Motor neuron (in vitro differentiated cells): ENCODE measurements around the gene HBS1L. TPM values are rescaled to one million over a fixed set of nuclear protein-coding genes. Genes with fewer than 3 reads are reported as not detected.

Experiments used
- ATAC-seq, 8 experiments: fragments of 200-7000 bp; cut with Tn5 transposase; replicated peaks in 6 of 8; 2 replicates each; pipeline ENCODE4 v1.8.0; 2021; ENCODE audit warnings: mild to moderate bottlenecking in 8 of 8, moderate library complexity in 8 of 8
- H3K27ac ChIP-seq, 2 donors: fragments of 250-450 bp; sonication (Bioruptor Pico); 2 replicates each; pipeline ENCODE4 v1.9.0; 2021; ENCODE audit warnings: antibody characterized with exemption in 2 of 2, mild to moderate bottlenecking in 2 of 2, moderate library complexity in 1 of 2
- H3K4me1 ChIP-seq, 2 donors: fragments of 250-450 bp; sonication (Bioruptor Pico); replicated peaks in 1 of 2; 2 replicates each; pipeline ENCODE4 v1.6.1; 2021; ENCODE audit warnings: antibody characterized with exemption in 2 of 2, mild to moderate bottlenecking in 2 of 2, moderate library complexity in 1 of 2
- H3K4me3 ChIP-seq, 5 donors: fragments of 250-450 bp; sonication (Bioruptor Pico); 2 replicates each; pipeline ENCODE4 v1.9.0; 2021; ENCODE audit warnings: antibody characterized with exemption in 5 of 5, mild to moderate bottlenecking in 5 of 5, moderate library complexity in 4 of 5
- WGBS, 10 experiments: fragments of 450-650 bp; shearing (Covaris generic); methylation state at CpG; one replicate each; pipeline ENCODE4 v1.0.0; 2022; 5-methylcytosine and 5-hydroxymethylcytosine counted together
- in situ Hi-C, 9 experiments: fragments of 400-800 bp; cut with MboI; loops; one replicate each; pipeline ENCODE4 v1.15.0; 2021; ENCODE audit warnings: low sequenced_read_pairs in 9 of 9, low pct_unique_long_range_greater_than_20kb in 2 of 9; ENCODE audit not compliant: unreplicated experiment in 9 of 9
- total RNA-seq, 8 experiments: library from RNA; unstranded; fragments of 300-600 nt; gene quantifications; 2 replicates each; pipeline versions ENCODE4 v1.2.3 to v1.2.4, GENCODE V29; 2022

The HBS1L gene
- total RNA-seq, 8 experiments from 2014 or later, result 55.8 to 100 (median 75.9) TPM

GRCh38 chr6:134967711-134968110 lies 86.9 kb downstream of the HBS1L start:
- H3K27ac ChIP-seq, result no peak overlapping the region
- H3K4me3 ChIP-seq, result no peak overlapping the region
- no peaks in the 10 kb centered on the region for H3K4me1 ChIP-seq
- no peak for ATAC-seq
- 13 to 100% (median 100%) methylated on average over 1 of the region's 1 CpG; no CpG with 5 or more reads in 3 of the 10 experiments for whole genome bisulfite sequencing, 10 experiments
- in situ Hi-C loops, result no loop called here

- no peaks in the 10 kb centered on the region for H3K4me1 ChIP-seq
- no peak overlapping the region for H3K27ac ChIP-seq
- WGBS, 10 experiments, result 0 to 100% (median 88%) methylated on average over 1 of the region's 1 CpG; no CpG with 5 or more reads in 1 of the 10 experiments
- in situ Hi-C loops, result no loop called here
- no peak overlapping the region for H3K4me3 ChIP-seq
- ATAC-seq, result no peak
These were observed 90.0 kb downstream of the HBS1L start for GRCh38 chr6:134964451-134965203.

GRCh38 chr6:134962421-134962820 lies 92.2 kb downstream of the HBS1L start:
- Histone ChIP-seq H3K4me1 (no peaks in the 10 kb centered on the region), H3K27ac (no peak overlapping the region), H3K4me3 (no peak overlapping the region)
- in situ Hi-C loops, result no loop called here
- no peak for ATAC-seq

GRCh38 chr6:134961366-134961765 lies 93.3 kb downstream of the HBS1L start:
- 87 to 100% (median 100%) methylated on average over 1 to 3 of the region's 3 CpGs for WGBS, 10 experiments
- no peak overlapping the region for H3K4me3 ChIP-seq
- no peak for ATAC-seq
- in situ Hi-C loops, result no loop called here
- no peak overlapping the region for H3K27ac ChIP-seq
- no peaks in the 10 kb centered on the region for H3K4me1 ChIP-seq

- Histone ChIP-seq H3K27ac (no peak overlapping the region), H3K4me3 (no peak overlapping the region), H3K4me1 (no peaks in the 10 kb centered on the region)
- no peak for ATAC-seq
- in situ Hi-C loops, result no loop called here
These were observed 95.0 kb downstream of the HBS1L start for GRCh38 chr6:134959603-134960002.

- Histone ChIP-seq H3K4me1 (no peaks in the 10 kb centered on the region), H3K4me3 (no peak overlapping the region), H3K27ac (no peak overlapping the region)
- 77 to 100% (median 100%) methylated on average over 1 to 2 of the region's 2 CpGs; no CpG with 5 or more reads in 2 of the 10 experiments for WGBS, 10 experiments
- no peak for ATAC-seq
- in situ Hi-C loops, result no loop called here
These were observed 97.9 kb downstream of the HBS1L start for GRCh38 chr6:134956676-134957075.

GRCh38 chr6:134956032-134956431 lies 98.6 kb downstream of the HBS1L start:
- Histone ChIP-seq H3K4me1 (no peaks in the 10 kb centered on the region), H3K4me3 (no peak overlapping the region), H3K27ac (no peak overlapping the region)
- no peak for ATAC-seq
- 95 to 100% (median 100%) methylated on average over 1 to 5 of the region's 5 CpGs; no CpG with 5 or more reads in 5 of the 10 experiments for WGBS, 10 experiments
- in situ Hi-C loops, result no loop called here

GRCh38 chr6:134954272-134955000 lies 100.2 kb downstream of the HBS1L start:
- Histone ChIP-seq H3K27ac (no peak overlapping the region), H3K4me3 (no peak overlapping the region), H3K4me1 (no peaks in the 10 kb centered on the region)
- peak in 1 of 8 experiments; percentile 11 for ATAC-seq
- 90 to 100% (median 100%) methylated on average over 1 to 3 of the region's 4 CpGs; no CpG with 5 or more reads in 2 of the 10 experiments for WGBS, 10 experiments
- in situ Hi-C loops, result no loop called here

- no peak overlapping the region for H3K27ac ChIP-seq
- no peak for ATAC-seq
- 52 to 100% (median 95%) methylated on average over 1 to 12 of the region's 13 CpGs; no CpG with 5 or more reads in 1 of the 10 experiments for WGBS, 10 experiments
- H3K4me1 ChIP-seq, result no peaks in the 10 kb centered on the region
- in situ Hi-C loops, result no loop called here
- no peak overlapping the region for H3K4me3 ChIP-seq
These were observed 102.9 kb downstream of the HBS1L start for GRCh38 chr6:134951494-134952263.

GRCh38 chr6:134950482-134950881 lies 104.1 kb downstream of the HBS1L start:
- Histone ChIP-seq H3K4me3 (no peak overlapping the region), H3K4me1 (no peaks in the 10 kb centered on the region), H3K27ac (no peak overlapping the region)
- in situ Hi-C loops, result no loop called here
- WGBS, 10 experiments, result 17 to 83% (median 40%) methylated on average over 1 to 2 of the region's 2 CpGs; no CpG with 5 or more reads in 3 of the 10 experiments
- ATAC-seq, result no peak

- Histone ChIP-seq H3K27ac (no peak within 1 kb of the TSS), H3K4me3 (no peak within 1 kb of the TSS), H3K4me1 (no peaks in the 10 kb centered on the region)
- in situ Hi-C loops, result loop anchor here in 2 of 9 experiments (25.0 kb wide), 2 partner anchors 788 to 813 kb away; no protein-coding TSS in a partner anchor
- 75 to 100% (median 90%) methylated on average over 1 to 3 of the region's 4 CpGs; no CpG with 5 or more reads in 5 of the 10 experiments for WGBS, 10 experiments
- no peak for ATAC-seq
These were observed 104.7 kb downstream of the HBS1L start, which contains the start of gene ALDH8A1 for GRCh38 chr6:134949927-134950326. Gene ALDH8A1, minus strand, starts transcription at chr6:134950101. Its CDS starts 48 bp downstream, at chr6:134950053.

- H3K27ac ChIP-seq, result no peak overlapping the region
- no peak for ATAC-seq
- no peaks in the 10 kb centered on the region for H3K4me1 ChIP-seq
- in situ Hi-C loops, result loop anchor here in 2 of 9 experiments (25.0 kb wide), 2 partner anchors 786 to 811 kb away; no protein-coding TSS in a partner anchor
- WGBS, 10 experiments, result 83 to 100% (median 100%) methylated on average over 1 of the region's 1 CpG; no CpG with 5 or more reads in 2 of the 10 experiments
- no peak overlapping the region for H3K4me3 ChIP-seq
These were observed 105.9 kb downstream of the HBS1L start for GRCh38 chr6:134948691-134949090.

GRCh38 chr6:134948142-134948541 lies 106.5 kb downstream of the HBS1L start:
- H3K4me3 ChIP-seq, result no peak overlapping the region
- in situ Hi-C loops, result loop anchor here in 2 of 9 experiments (25.0 kb wide), 2 partner anchors 786 to 811 kb away; no protein-coding TSS in a partner anchor
- ATAC-seq, result no peak
- no peaks in the 10 kb centered on the region for H3K4me1 ChIP-seq
- no peak overlapping the region for H3K27ac ChIP-seq
